Iris pigment epithelial cell (primary cell): ENCODE results near the gene AKR7A2.

Experiments
- DNase-seq: peaks from one replicate; pipeline ENCODE4 v3.0.0-alpha.2; 2011; ENCODE audit warnings: low read depth

The AKR7A2 gene

GRCh38 chr1:19325958-19326747, 14.2 kb upstream of the AKR7A2 start:
- no peak for DNase-seq

GRCh38 chr1:19325368-19325957, 13.5 kb upstream of the AKR7A2 start:
- DNase-seq: no peak

- no peak for DNase-seq
Observed at GRCh38 chr1:19324665-19324990, 12.7 kb upstream of the AKR7A2 start.

- no peak for DNase-seq
Observed at GRCh38 chr1:19323987-19324664, 12.2 kb upstream of the AKR7A2 start.

- DNase-seq: no peak
Observed at GRCh38 chr1:19322481-19322880, 10.5 kb upstream of the AKR7A2 start.

- no peak for DNase-seq
Observed at GRCh38 chr1:19321071-19321470, 9.1 kb upstream of the AKR7A2 start.

- DNase-seq: no peak
Observed at GRCh38 chr1:19319196-19319595, 7.3 kb upstream of the AKR7A2 start.

- no peak for DNase-seq
Observed at GRCh38 chr1:19317126-19317910, 5.4 kb upstream of the AKR7A2 start.

- peak; percentile 58 for DNase-seq
Observed at GRCh38 chr1:19315378-19316198, 3.6 kb upstream of the AKR7A2 start.

GRCh38 chr1:19313961-19314882, 2.3 kb upstream of the AKR7A2 start:
- DNase-seq: no peak

GRCh38 chr1:19313636-19313959, 1.7 kb upstream of the AKR7A2 start:
- no peak for DNase-seq

- DNase-seq: no peak
Observed at GRCh38 chr1:19312782-19313635, 1.1 kb upstream of the AKR7A2 start.

- no peak for DNase-seq
Observed at GRCh38 chr1:19311503-19311930, 427 bp downstream of the AKR7A2 start.

GRCh38 chr1:19310720-19311502, 1.0 kb downstream of the AKR7A2 start:
- no peak for DNase-seq

GRCh38 chr1:19310061-19310460, 1.9 kb downstream of the AKR7A2 start:
- DNase-seq: no peak

- peak; percentile 80 for DNase-seq
Observed at GRCh38 chr1:19309123-19309813, 2.7 kb downstream of the AKR7A2 start.

GRCh38 chr1:19308509-19308907, 3.4 kb downstream of the AKR7A2 start:
- DNase-seq: no peak

GRCh38 chr1:19307794-19308508, 4.0 kb downstream of the AKR7A2 start:
- no peak for DNase-seq
